ENCODE measurements around the gene LMNA.

DNA sequence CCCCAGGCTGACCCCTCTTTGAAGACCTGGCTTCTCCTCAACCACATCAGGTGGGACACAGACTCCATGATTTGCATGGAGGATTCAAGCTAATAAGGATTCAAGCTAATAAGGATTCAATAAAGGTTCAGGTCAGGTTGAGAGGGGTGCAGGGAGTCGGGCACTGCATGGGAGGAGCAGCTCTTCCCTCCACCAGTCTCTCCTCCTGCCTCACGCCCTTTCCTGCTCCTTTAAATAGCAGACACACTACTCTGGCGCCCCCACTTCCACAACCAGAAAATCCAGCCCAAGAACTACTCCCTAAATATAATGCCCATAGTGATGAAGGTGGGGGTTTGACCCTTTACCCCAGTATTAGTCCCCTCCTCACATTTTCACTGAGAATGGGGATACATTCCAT lies 39.3 kb upstream of the LMNA start:
- no peak for TF ChIP-seq EZH2phosphoT487 (IDR thresholded peaks at IDR 0.05; ENCODE audit: borderline replicate concordance)
- TF ChIP-seq, protein P1, sequence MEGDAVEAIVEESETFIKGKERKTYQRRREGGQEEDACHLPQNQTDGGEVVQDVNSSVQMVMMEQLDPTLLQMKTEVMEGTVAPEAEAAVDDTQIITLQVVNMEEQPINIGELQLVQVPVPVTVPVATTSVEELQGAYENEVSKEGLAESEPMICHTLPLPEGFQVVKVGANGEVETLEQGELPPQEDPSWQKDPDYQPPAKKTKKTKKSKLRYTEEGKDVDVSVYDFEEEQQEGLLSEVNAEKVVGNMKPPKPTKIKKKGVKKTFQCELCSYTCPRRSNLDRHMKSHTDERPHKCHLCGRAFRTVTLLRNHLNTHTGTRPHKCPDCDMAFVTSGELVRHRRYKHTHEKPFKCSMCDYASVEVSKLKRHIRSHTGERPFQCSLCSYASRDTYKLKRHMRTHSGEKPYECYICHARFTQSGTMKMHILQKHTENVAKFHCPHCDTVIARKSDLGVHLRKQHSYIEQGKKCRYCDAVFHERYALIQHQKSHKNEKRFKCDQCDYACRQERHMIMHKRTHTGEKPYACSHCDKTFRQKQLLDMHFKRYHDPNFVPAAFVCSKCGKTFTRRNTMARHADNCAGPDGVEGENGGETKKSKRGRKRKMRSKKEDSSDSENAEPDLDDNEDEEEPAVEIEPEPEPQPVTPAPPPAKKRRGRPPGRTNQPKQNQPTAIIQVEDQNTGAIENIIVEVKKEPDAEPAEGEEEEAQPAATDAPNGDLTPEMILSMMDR (conservative IDR thresholded peaks at IDR 0.05; ENCODE audit: low read length), result peak; percentile 24; the same call in 1 of the 2 replicates

Measured in Loucy (cell line).